SU-DHL-6 (cell line): ENCODE measurements around the gene VIPR2.

Source experiments
- EZH2phosphoT487 ChIP-seq: fragments of 200-600 bp; sonication (generic), shearing (Covaris generic); conservative IDR thresholded peaks from 2 replicates; pipeline ENCODE4 v1.6.1; 2018; ENCODE audit warnings: mild to moderate bottlenecking, antibody characterized with exemption, low read length, moderate library complexity, mixed read lengths
- TF ChIP-seq, protein P1 (sequence below): fragments of 200-600 bp; sonication (generic); IDR thresholded peaks from one replicate; pipeline ENCODE4 v1.5.1; 2017; ENCODE audit warnings: antibody characterized with exemption, mild to moderate bottlenecking, low read length, moderate library complexity; ENCODE audit not compliant: insufficient read depth, poor library complexity, severe bottlenecking

DNA sequence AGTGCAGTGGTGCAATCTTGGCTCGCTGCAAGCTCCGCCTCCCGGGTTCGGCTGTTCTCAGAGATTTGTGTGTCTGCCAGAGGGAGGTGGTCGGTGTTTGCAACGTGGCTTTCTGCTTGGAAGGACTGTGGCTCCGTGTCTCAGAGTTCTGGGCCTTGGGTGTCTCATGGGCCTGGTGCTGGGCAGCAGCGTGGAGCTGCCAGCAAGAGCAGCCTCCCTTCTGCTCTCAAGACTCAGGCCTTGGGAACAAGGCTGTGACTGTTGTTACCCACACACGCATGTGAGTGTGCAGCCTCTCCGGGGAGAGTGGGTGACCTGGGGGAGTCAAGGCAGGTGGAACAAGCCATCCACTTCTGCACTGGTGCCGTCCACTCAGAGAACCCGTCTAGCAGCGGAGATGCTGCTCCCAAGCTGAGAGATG lies 52.0 kb downstream of the VIPR2 start:
- no peak for TF ChIP-seq EZH2phosphoT487
- TF ChIP-seq, protein P1, sequence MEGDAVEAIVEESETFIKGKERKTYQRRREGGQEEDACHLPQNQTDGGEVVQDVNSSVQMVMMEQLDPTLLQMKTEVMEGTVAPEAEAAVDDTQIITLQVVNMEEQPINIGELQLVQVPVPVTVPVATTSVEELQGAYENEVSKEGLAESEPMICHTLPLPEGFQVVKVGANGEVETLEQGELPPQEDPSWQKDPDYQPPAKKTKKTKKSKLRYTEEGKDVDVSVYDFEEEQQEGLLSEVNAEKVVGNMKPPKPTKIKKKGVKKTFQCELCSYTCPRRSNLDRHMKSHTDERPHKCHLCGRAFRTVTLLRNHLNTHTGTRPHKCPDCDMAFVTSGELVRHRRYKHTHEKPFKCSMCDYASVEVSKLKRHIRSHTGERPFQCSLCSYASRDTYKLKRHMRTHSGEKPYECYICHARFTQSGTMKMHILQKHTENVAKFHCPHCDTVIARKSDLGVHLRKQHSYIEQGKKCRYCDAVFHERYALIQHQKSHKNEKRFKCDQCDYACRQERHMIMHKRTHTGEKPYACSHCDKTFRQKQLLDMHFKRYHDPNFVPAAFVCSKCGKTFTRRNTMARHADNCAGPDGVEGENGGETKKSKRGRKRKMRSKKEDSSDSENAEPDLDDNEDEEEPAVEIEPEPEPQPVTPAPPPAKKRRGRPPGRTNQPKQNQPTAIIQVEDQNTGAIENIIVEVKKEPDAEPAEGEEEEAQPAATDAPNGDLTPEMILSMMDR, result no peak
